Panc1 (cell line): Measurements from ENCODE around the gene MEGF11. TPM values are rescaled to one million over a fixed set of nuclear protein-coding genes. Genes with fewer than 3 reads are reported as not detected.

ENCODE experiments used
- ATAC-seq: fragments of 200-7000 bp; cut with Tn5 transposase; 2 replicates; pipeline ENCODE4 v1.9.1; 2020; ENCODE audit warnings: mild to moderate bottlenecking, moderate library complexity
- BruUV-seq: library from RNA; stranded (reverse); fragments of 400-500 nt; replicated peaks from 2 replicates; lab custom pipeline; 2021; lab: Mats Ljungman, UMichigan
- CTCF ChIA-PET: fragments of 300-600 bp; sonication (Branson Sonifier 250); formaldehyde crosslinking; loops from one replicate; lab custom pipeline; 2022; ENCODE audit warnings: antibody characterized with exemption; lab: Charles Lee
- POLR2A ChIA-PET: fragments of 300-600 bp; sonication (Branson Sonifier 250); formaldehyde crosslinking; loops from one replicate; lab custom pipeline; 2022; ENCODE audit warnings: antibody characterized with exemption; lab: Charles Lee
- DNase-seq: peaks from one replicate; pipeline ENCODE4 v3.0.0-alpha.2; 2010; ENCODE audit warnings: low read depth, low spot score
- H3K27ac ChIP-seq: 2 replicates; pipeline ENCODE4 v1.5.1; 2011; ENCODE audit warnings: mild to moderate bottlenecking, low read length, inconsistent platforms
- H3K27me3 ChIP-seq: fragments of 200-500 bp; sonication (Bioruptor generic); 2 replicates; pipeline ENCODE4 v1.6.0; 2014; ENCODE audit warnings: low read length, inconsistent platforms; ENCODE audit not compliant: control insufficient read depth, insufficient read depth
- H3K36me3 ChIP-seq: fragments of 200-500 bp; sonication (Bioruptor generic); 2 replicates; pipeline ENCODE4 v1.5.1; 2014; ENCODE audit warnings: inconsistent platforms, mild to moderate bottlenecking, low read length, moderate library complexity; ENCODE audit not compliant: control insufficient read depth, insufficient read depth
- H3K4me1 ChIP-seq: 2 replicates; pipeline ENCODE4 v1.5.1; 2011; ENCODE audit warnings: inconsistent platforms, mild to moderate bottlenecking, low read length, moderate library complexity; ENCODE audit not compliant: control insufficient read depth, insufficient read depth
- H3K4me3 ChIP-seq, 2 experiments: 2 replicates each; pipeline ENCODE4 v1.5.1; 2011 to 2012; ENCODE audit warnings: low read depth in 2 of 2, low read length in 2 of 2, mild to moderate bottlenecking in 2 of 2, inconsistent platforms in 1 of 2, moderate library complexity in 1 of 2
- H3K9me3 ChIP-seq: fragments of 200-500 bp; sonication (Bioruptor generic); 2 replicates; pipeline ENCODE4 v1.5.1; 2014; ENCODE audit warnings: low read depth, mild to moderate bottlenecking, inconsistent platforms, low read length, moderate library complexity; ENCODE audit not compliant: control insufficient read depth, insufficient read depth
- CTCF ChIP-seq: fragments of 450-650 bp; IDR thresholded peaks from 2 replicates; pipeline ENCODE4 v1.5.1; 2017; ENCODE audit warnings: mild to moderate bottlenecking
- POLR2AphosphoS5 ChIP-seq: IDR thresholded peaks from 2 replicates; pipeline ENCODE4 v1.6.1; 2012; ENCODE audit warnings: mild to moderate bottlenecking, low read depth, low read length, moderate library complexity
- REST ChIP-seq, 2 experiments: IDR thresholded peaks; 2 replicates each; pipeline ENCODE4 v1.6.1; 2011 to 2012; ENCODE audit warnings: low read depth in 2 of 2, control low read depth in 1 of 2, low read length in 1 of 2, mild to moderate bottlenecking in 1 of 2, moderate library complexity in 1 of 2; ENCODE audit not compliant: insufficient read depth in 1 of 2
- SIN3A ChIP-seq: IDR thresholded peaks from 2 replicates; pipeline ENCODE4 v1.6.1; 2012; ENCODE audit warnings: low read depth, mild to moderate bottlenecking, low read length, moderate library complexity, borderline replicate concordance; ENCODE audit not compliant: insufficient read depth
- TCF7L2 ChIP-seq: IDR thresholded peaks from 2 replicates; pipeline ENCODE4 v1.6.1; 2011; ENCODE audit warnings: mild to moderate bottlenecking, low read depth, low read length, inconsistent platforms
- in situ Hi-C: cut with HindIII; loops from 2 replicates; pipeline ENCODE4 v1.10.0; 2016; ENCODE audit warnings: low sequenced_read_pairs, low pct_unique_long_range_greater_than_20kb
- intact Hi-C: fragments of 100-400 bp; cut with micrococcal nuclease; formaldehyde crosslinking; loops from one replicate; pipeline ENCODE4 v1.10.0; 2022; ENCODE audit not compliant: unreplicated experiment
- total RNA-seq: library from RNA; stranded (reverse); gene quantifications from one replicate; pipeline ENCODE4 v1.2.1, GENCODE V29; 2021; ENCODE audit not compliant: unreplicated experiment

Gene MEGF11
- total RNA-seq, 1 experiment from 2014 or later, result 0.95 TPM

GRCh38 chr15:65862682-65863081 is 390.9 kb downstream of the MEGF11 start:
- Histone ChIP-seq H3K36me3 (no peaks in the 10 kb centered on the region), H3K4me1 (no peaks in the 10 kb centered on the region), H3K27ac (no peak overlapping the region), H3K27me3 (no peaks in the 10 kb centered on the region), H3K9me3 (no peaks in the 10 kb centered on the region), H3K4me3 (no peak overlapping the region)
- TF ChIP-seq SIN3A (no peak), CTCF (peak; percentile 72)
- ChIA-PET POLR2A (interaction anchor here (0.5 kb wide), 2 partner anchors 84 to 266 kb away, joined by 3 to 12 read pairs; no protein-coding TSS in a partner anchor), CTCF (interaction anchor here (0.6 to 0.9 kb wide), 3 partner anchors 41 to 214 kb away, joined by 3 to 11 read pairs (median 3); no protein-coding TSS in a partner anchor)
- ATAC-seq (peak; percentile 95), DNase-seq (no peak)
- BruUV-seq, result no TSS peak
- intact Hi-C loops, result no loop called here
- in situ Hi-C loops, result no loop called here

- intact Hi-C loops (no loop called here), in situ Hi-C loops (no loop called here)
- ChIA-PET POLR2A (no interaction called here), CTCF (no interaction called here)
- no peaks in the 10 kb centered on the region for H3K9me3 ChIP-seq
- H3K4me3 ChIP-seq, result no peak overlapping the region
- H3K4me1 ChIP-seq, result no peaks in the 10 kb centered on the region
- ATAC-seq (no peak), DNase-seq (no peak)
- BruUV-seq, result no TSS peak
- no peak overlapping the region for H3K27ac ChIP-seq
- no peaks in the 10 kb centered on the region for H3K27me3 ChIP-seq
- no peaks in the 10 kb centered on the region for H3K36me3 ChIP-seq
- TF ChIP-seq CTCF, result no peak
- no peak for TF ChIP-seq SIN3A
- no peak for TF ChIP-seq REST (IDR thresholded peaks at IDR 0.05; ENCODE audit: insufficient read depth in 1 of 2, low read depth in 2 of 2, low read length in 1 of 2)
- no peak for TF ChIP-seq POLR2AphosphoS5
- TF ChIP-seq TCF7L2, result no peak
These were observed 395.7 kb downstream of the MEGF11 start for GRCh38 chr15:65857718-65858402.
